Immature natural killer cell (primary cell): Measurements from ENCODE around the gene EIF2D. TPM values are rescaled to one million over a fixed set of nuclear protein-coding genes. Genes with fewer than 3 reads are reported as not detected.
A peak's percentile ranks its signal among the peaks of the same experiment; 100 is the strongest.
"Not testable (repeated sequence)": the region's sequence is repeated elsewhere in the genome, so short reads cannot be mapped to it uniquely, and the experiment has no call there.

ENCODE experiments used
- DNase-seq, 3 donors: peaks; one replicate each; pipeline ENCODE4 v3.0.0; 2022; ENCODE audit warnings: mixed read lengths in 1 of 3
- H3K27ac Mint-ChIP-seq, 6 donors: one replicate each; pipeline ENCODE4 v1.8.0; 2020; ENCODE audit warnings: mixed read lengths in 6 of 6, mild to moderate bottlenecking in 5 of 6, inconsistent platforms in 4 of 6, moderate library complexity in 3 of 6
- H3K27me3 Mint-ChIP-seq, 3 donors: one replicate each; pipeline ENCODE4 v1.8.0; 2020 to 2021; ENCODE audit warnings: low read depth in 3 of 3, mild to moderate bottlenecking in 3 of 3, mixed read lengths in 3 of 3, moderate library complexity in 3 of 3, inconsistent platforms in 1 of 3
- H3K36me3 Mint-ChIP-seq, 3 donors: one replicate each; pipeline ENCODE4 v1.8.0; 2020; ENCODE audit warnings: mixed read lengths in 3 of 3, inconsistent platforms in 2 of 3, mild to moderate bottlenecking in 2 of 3
- H3K4me1 Mint-ChIP-seq, 2 donors: one replicate each; pipeline ENCODE4 v1.8.0; 2020; ENCODE audit warnings: inconsistent platforms in 2 of 2, mild to moderate bottlenecking in 2 of 2, mixed read lengths in 2 of 2, moderate library complexity in 1 of 2
- H3K4me3 Mint-ChIP-seq, 5 donors: one replicate each; pipeline ENCODE4 v1.8.0; 2020; ENCODE audit warnings: mild to moderate bottlenecking in 5 of 5, mixed read lengths in 5 of 5, inconsistent platforms in 3 of 5, moderate library complexity in 3 of 5
- H3K9me3 Mint-ChIP-seq, 6 donors: one replicate each; pipeline ENCODE4 v1.8.0; 2020; ENCODE audit warnings: mild to moderate bottlenecking in 6 of 6, mixed read lengths in 6 of 6, inconsistent platforms in 4 of 6, moderate library complexity in 3 of 6
- polyA plus RNA-seq, 3 donors: library from polyadenylated mRNA; unstranded; fragments of 300-500 nt; fragmentation: Illumina TruSeq; gene quantifications; one replicate each; pipeline ENCODE4 v1.2.3, GENCODE V29; 2021

The EIF2D gene
- polyA plus RNA-seq, 3 donors from 2014 or later, result 12.9 to 24.2 (median 20.8) TPM

DNA sequence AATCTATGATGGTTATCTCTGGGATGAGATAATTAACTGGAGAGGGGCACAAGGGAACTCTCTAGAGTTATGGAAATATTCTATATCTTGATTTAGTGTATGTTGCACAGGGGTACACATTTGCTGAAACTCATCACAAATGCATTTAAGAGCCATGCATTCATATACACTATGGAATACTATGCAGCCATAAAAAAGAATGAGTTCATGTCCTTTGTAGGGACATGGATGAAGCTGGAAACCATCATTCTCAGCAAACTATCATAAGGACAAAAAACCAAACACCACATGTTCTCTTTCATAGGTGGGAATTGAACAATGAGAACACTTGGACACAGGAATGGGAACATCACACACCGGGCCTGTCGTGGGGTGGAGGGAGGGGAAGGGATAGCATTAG lies 14.1 kb upstream of the EIF2D start:
- H3K4me3 Mint-ChIP-seq, H3K4me1 Mint-ChIP-seq, H3K9me3 Mint-ChIP-seq, H3K27ac Mint-ChIP-seq, DNase-seq, H3K36me3 Mint-ChIP-seq, H3K27me3 Mint-ChIP-seq: not testable (repeated sequence)

DNA sequence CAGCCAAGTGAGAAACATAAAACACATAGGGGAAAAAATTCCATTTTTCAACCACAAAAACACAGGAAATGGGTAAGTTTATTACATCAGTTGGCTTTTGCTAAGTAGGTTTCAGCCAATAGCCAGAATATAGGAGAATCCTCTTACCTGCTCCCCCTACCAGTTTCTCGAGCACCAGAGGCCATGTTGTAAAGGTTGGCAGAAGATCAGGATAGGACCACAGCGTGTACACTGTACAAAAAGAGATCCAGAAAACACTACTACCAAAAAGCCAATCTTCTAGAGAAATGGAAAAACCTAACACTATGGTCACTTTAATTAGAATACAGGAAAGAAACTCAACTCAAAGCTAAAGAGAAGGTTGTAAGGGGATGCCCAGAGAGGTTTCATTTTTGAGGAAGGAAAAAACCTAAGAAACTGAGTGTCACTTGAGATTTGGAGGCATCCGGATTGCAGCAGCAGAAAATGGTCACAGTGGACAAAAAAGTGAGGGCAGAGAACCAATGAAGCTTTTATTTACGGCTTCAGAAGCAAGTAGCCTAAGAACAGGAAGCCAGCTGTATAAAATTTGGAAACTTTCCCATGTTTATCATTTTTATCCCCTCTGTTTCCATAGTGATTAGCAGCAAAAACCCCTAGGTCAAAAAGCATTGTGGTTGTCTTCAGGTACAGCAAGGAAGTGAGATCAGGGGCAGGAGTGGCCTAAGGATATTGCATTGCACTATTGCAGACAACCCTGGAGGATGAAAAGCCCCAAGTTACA lies 2.9 kb downstream of the EIF2D start:
- Mint-ChIP-seq H3K4me3 (peak overlapping the region in 1 of 5 donors; percentile 35), H3K27ac (peak overlapping the region in 1 of 6 donors; percentile 26), H3K36me3 (peaks cover 0 to 20% (median 11%) of the 10 kb centered on the region in 3 donors), H3K9me3 (no peaks in the 10 kb centered on the region), H3K4me1 (peaks cover 16 to 18% of the 10 kb centered on the region in 2 donors), H3K27me3 (peaks cover 2 to 7% (median 6%) of the 10 kb centered on the region in 3 donors)
- DNase-seq, result no peak

DNA sequence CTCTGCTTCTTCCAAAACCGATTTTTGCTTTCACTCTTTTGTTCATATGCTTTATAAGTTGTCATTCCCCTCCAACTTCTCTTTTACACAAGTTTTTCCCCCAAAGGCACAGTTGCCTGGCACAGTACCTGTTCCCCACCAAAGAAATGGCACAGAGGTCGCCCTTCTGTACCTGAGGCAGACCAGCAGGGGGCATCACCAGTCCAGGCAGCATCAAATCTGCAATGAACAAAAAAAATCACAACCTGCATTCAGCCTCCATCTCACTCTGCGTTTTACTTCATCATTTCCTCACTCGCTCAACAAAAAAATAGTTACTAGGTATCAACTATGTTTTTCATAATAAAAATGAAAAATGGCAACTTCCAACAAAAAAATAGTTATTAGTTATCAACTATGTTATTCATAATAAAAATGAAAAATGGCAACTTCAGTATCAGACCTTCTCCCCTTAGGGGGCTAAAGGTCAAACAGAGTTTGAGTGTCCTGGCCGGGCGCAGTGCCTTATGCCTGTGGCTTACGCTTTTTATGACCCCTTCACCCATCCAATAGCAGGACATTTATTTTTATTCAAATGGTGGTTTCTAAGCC lies 4.1 kb downstream of the EIF2D start:
- peak; percentile 28 to 48 (median 39) for DNase-seq
- peaks cover 2 to 7% (median 6%) of the 10 kb centered on the region in 3 donors for H3K27me3 Mint-ChIP-seq
- H3K9me3 Mint-ChIP-seq, result no peaks in the 10 kb centered on the region
- no peak overlapping the region for H3K27ac Mint-ChIP-seq
- H3K4me1 Mint-ChIP-seq, result peaks cover 16 to 18% of the 10 kb centered on the region in 2 donors
- H3K4me3 Mint-ChIP-seq, result no peak overlapping the region
- H3K36me3 Mint-ChIP-seq, result peaks cover 0 to 24% (median 11%) of the 10 kb centered on the region in 3 donors

DNA sequence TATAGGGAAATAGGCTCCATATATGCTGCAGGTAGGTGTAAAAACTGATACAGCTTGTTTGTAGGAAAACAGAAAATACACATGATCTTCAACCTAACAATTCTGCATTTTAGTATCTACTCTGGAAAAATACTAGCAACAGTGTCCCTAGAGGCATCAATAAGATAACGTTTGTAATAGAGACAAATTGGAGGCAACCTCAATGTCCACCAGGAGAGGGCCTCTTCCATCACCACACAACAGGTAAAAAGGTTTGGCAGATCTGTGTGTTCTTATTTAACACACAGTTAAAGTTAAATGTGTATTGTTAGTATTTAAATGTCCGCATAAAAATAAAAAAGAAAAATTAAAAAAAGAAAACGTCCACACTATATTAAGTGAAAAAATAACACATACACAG lies 5.4 kb downstream of the EIF2D start:
- peaks cover 0 to 36% (median 11%) of the 10 kb centered on the region in 3 donors for H3K36me3 Mint-ChIP-seq
- no peak for DNase-seq
- H3K27ac Mint-ChIP-seq, result no peak overlapping the region

DNA sequence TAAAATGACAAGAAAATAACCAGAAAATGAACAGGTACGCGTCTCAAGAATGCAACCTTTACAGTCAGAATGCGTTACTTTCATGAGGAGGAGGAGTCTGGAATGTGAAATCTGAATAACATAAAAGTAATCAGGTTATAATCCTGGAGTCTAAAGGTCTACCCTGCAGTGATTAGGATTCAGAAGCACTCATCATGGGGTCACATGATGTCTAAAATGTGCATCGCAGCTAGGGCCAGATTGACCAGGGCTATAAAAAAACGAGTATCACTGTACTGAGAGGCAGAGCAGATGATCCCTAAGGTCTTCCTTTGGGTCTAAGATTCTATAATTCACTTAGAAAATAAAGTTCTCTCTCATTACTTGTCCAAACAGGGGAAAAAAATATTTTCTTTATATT lies 7.4 kb downstream of the EIF2D start:
- Mint-ChIP-seq H3K4me3 (no peak overlapping the region), H3K4me1 (no peaks in the 10 kb centered on the region), H3K27ac (no peak overlapping the region), H3K27me3 (peaks cover 0 to 4% (median 0%) of the 10 kb centered on the region in 3 donors), H3K9me3 (no peaks in the 10 kb centered on the region), H3K36me3 (peaks cover 7 to 41% (median 11%) of the 10 kb centered on the region in 3 donors)
- no peak for DNase-seq

More for the DNA sequence above, 5.4 kb downstream of the EIF2D start:
- peaks cover 12 to 13% of the 10 kb centered on the region in 2 donors for H3K4me1 Mint-ChIP-seq
- H3K27me3 Mint-ChIP-seq, result no peaks in the 10 kb centered on the region
- no peak overlapping the region for H3K4me3 Mint-ChIP-seq
- no peaks in the 10 kb centered on the region for H3K9me3 Mint-ChIP-seq

DNA sequence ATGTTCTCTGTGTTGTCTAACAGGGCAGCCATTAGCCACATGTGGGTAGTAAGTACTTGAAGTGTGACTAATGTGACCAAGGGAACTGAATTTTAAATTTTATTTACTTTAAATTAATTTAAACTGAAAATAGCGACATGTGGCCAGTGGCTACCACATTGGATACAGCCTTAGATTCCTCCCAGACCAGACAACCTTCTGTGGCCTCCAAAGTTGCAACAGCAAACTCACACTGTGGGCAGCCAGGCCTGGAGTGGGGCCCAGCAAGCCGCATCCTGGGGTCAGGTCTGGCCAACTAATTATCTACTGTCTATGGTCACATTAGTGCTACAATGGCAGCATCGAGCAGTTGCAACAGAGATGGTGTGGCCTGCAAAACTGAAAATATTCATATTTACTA lies 11.7 kb downstream of the EIF2D start:
- H3K4me3 Mint-ChIP-seq, result no peak overlapping the region
- no peak for DNase-seq
- H3K27me3 Mint-ChIP-seq, result peaks cover 0 to 6% (median 0%) of the 10 kb centered on the region in 3 donors
- no peaks in the 10 kb centered on the region for H3K4me1 Mint-ChIP-seq
- H3K36me3 Mint-ChIP-seq, result peaks cover 16 to 50% (median 17%) of the 10 kb centered on the region in 3 donors
- H3K9me3 Mint-ChIP-seq, result no peaks in the 10 kb centered on the region
- no peak overlapping the region for H3K27ac Mint-ChIP-seq

DNA sequence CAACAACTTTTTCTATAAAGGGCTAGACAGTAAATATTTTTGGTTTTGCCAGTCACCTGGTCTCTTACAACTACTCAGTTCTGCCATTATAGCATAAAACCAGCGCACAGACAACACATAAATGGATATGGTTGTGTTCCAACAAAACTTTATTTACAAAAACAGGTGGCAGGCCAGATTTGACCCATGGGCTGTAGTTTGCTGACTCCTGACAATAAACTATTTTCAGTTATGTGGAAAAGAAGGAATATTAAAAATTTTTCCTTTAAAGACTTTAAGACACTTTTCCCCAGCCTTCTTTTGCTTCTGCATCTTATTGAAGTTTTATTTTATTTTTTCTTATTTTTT lies 16.0 kb downstream of the EIF2D start:
- Mint-ChIP-seq H3K36me3 (peaks cover 15 to 48% (median 22%) of the 10 kb centered on the region in 3 donors), H3K4me3 (no peak overlapping the region), H3K9me3 (no peaks in the 10 kb centered on the region), H3K27ac (peak overlapping the region in 4 of 6 donors; percentile 8 to 67 (median 26)), H3K27me3 (peaks cover 0 to 8% (median 0%) of the 10 kb centered on the region in 3 donors), H3K4me1 (peaks cover 20 to 25% of the 10 kb centered on the region in 2 donors)
- no peak for DNase-seq

DNA sequence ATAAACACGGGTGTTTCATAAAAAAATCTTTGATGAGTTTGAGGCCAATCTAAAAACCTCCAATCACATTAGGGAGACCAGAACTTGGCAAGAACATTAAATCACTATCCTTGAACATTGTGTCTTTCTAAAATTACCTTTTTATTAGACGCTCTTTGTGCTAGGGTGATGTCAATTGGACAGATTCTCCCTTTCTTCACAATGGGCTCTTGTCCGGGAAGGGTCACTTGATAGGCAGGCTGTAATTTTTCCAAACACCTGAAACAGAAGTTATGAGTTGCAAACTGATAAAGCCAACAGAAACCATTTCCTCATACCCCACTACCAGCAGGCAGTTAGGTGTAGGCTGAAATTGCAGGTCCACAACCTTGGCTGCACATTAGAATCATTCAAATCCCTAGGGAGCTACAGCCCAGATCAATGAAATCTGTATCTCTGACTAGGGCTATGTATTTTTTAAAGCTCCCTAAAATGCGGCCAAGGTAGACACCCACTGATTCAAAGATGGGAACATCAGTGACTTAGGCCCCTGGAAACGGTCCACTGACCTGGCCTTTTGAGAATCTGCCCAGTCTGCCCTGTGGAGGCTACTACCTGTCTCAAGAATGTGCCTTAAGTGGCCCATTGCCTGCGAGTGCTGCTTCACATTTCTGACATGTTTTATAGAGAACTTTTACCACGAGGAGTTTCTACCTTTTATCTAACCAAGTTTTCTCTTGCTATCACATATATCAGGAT lies 16.5 kb downstream of the EIF2D start:
- peak overlapping the region in 5 of 6 donors; percentile 8 to 67 (median 50) for H3K27ac Mint-ChIP-seq
- peaks cover 15 to 44% (median 19%) of the 10 kb centered on the region in 3 donors for H3K36me3 Mint-ChIP-seq
- peaks cover 26 to 30% of the 10 kb centered on the region in 2 donors for H3K4me1 Mint-ChIP-seq

DNA sequence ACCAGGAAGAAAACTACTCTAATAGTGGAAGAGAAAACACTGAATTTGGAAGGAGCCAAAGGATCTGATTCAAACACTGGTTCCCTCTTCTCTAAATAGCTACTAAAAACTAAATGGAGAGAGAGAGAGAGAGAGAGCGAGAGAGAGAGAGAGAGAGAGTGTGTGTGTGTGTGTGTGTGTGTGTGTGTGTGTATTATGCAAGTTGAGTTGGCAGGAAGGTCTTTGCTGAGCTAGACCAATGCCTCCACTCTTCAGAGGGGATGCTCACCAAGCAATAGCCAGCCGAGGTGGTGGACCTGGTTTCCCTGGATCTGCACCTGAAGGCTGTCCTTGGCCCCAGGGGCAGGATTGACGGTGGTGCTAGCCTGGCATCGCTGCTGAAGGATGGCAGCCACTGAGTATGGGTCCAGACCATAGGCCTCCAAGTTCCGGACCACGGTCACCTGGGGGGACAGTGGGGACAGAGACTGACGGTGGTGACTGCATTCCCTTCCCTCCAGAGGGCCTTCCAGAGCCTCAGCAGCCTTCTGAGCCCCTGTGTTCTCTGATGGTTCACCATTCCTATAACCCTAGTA lies 18.8 kb downstream of the EIF2D start:
- Mint-ChIP-seq H3K36me3 (peaks cover 12 to 34% (median 19%) of the 10 kb centered on the region in 3 donors), H3K9me3 (no peaks in the 10 kb centered on the region), H3K4me3 (no peak overlapping the region), H3K27me3 (peaks cover 0 to 3% (median 0%) of the 10 kb centered on the region in 3 donors), H3K4me1 (peaks cover 47 to 53% of the 10 kb centered on the region in 2 donors), H3K27ac (peak overlapping the region in 5 of 6 donors; percentile 77 to 94 (median 92))
- no peak for DNase-seq

More for the DNA sequence above, 16.5 kb downstream of the EIF2D start:
- DNase-seq, result no peak
- Mint-ChIP-seq H3K4me3 (no peak overlapping the region), H3K9me3 (no peaks in the 10 kb centered on the region), H3K27me3 (peaks cover 0 to 4% (median 0%) of the 10 kb centered on the region in 3 donors)

DNA sequence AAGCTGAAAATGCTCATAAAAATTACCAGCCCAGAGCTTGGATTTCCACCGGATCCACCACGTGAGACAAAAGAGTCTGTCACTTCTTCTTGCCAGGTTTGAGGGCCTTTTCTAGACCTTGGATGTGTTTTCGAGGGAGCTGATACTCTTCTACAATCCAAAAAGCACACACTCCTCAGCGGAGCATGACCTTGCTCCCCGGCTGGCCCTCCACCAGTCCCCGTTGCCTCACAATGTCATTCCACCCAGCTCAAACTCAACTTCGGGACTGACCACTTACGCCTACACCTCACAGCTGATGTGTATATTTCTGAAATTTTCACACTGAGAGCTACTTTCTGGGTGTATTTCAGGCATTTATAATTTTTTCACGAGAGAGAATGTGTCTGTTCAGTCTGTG lies 20.6 kb downstream of the EIF2D start:
- DNase-seq, result no peak
- Mint-ChIP-seq H3K4me1 (peaks cover 50 to 63% of the 10 kb centered on the region in 2 donors), H3K4me3 (no peak overlapping the region), H3K27me3 (peaks cover 0 to 3% (median 0%) of the 10 kb centered on the region in 3 donors), H3K27ac (peak overlapping the region; percentile 73 to 92 (median 82)), H3K9me3 (no peaks in the 10 kb centered on the region), H3K36me3 (peaks cover 8 to 33% (median 20%) of the 10 kb centered on the region in 3 donors)

DNA sequence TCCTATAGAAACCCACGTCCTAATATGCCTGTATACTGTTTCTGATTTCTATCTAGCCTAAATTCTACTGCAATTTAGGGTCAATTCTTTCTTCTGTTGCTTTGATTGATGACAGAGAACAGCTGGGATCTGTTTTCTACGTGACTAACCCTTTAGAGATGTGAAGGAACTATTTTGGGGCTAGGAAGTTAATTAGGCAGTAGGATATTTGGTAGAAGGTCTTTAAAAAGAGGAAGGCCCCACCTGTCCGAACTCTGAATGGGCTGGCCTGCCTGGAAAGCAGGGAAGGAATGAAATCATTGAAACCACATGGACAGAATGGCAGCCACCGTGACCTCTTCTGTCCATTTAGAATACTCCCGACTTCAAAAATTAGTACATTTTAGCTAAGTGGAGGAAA lies 21.0 kb downstream of the EIF2D start:
- DNase-seq, result no peak
- Mint-ChIP-seq H3K27me3 (peaks cover 0 to 3% (median 0%) of the 10 kb centered on the region in 3 donors), H3K27ac (peak overlapping the region; percentile 73 to 94 (median 92)), H3K4me3 (peak overlapping the region in 1 of 5 donors; percentile 18), H3K9me3 (no peaks in the 10 kb centered on the region), H3K4me1 (peaks cover 52 to 68% of the 10 kb centered on the region in 2 donors), H3K36me3 (peaks cover 8 to 35% (median 22%) of the 10 kb centered on the region in 3 donors)

DNA sequence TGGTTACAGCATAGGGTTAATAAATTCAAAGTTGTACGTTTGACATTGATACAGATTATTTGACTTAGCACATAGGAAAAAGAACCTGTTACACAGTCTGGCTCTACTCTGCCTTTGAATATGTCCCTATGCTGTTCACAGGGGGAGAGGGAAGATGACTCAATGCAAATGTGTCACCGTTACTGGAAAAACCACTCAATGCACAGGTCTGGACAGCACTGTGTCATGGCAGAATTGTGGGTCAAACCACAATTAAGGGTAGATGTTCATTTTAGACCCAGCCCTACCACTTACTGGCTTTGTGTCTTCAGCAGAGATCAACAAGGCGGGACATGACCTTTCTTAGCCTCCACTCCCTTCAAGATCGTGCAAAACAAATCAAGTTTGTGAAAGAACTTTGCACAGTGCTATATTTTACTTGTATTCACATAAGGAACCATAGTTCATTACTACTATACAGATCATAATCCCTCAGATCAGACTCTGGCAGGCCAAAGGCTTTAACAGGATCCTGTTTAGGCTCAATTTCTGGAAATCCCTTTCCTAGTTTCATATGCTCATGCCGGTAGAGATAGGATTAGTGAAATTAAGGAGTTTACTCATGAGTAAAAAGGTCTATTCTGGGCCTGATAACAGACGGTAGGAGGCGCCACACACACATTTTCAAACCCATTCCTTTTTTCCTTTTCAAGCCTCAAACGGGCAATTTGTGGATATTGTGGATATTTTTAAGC lies 22.1 kb downstream of the EIF2D start:
- peaks cover 0 to 3% (median 0%) of the 10 kb centered on the region in 3 donors for H3K27me3 Mint-ChIP-seq
- peak; percentile 51 to 64 (median 52) for DNase-seq
- H3K4me3 Mint-ChIP-seq, result peak overlapping the region; percentile 5 to 72 (median 57)
- H3K9me3 Mint-ChIP-seq, result no peaks in the 10 kb centered on the region
- peaks cover 8 to 35% (median 20%) of the 10 kb centered on the region in 3 donors for H3K36me3 Mint-ChIP-seq
- H3K27ac Mint-ChIP-seq, result peak overlapping the region; percentile 73 to 94 (median 92)
- H3K4me1 Mint-ChIP-seq, result peaks cover 55 to 78% of the 10 kb centered on the region in 2 donors

DNA sequence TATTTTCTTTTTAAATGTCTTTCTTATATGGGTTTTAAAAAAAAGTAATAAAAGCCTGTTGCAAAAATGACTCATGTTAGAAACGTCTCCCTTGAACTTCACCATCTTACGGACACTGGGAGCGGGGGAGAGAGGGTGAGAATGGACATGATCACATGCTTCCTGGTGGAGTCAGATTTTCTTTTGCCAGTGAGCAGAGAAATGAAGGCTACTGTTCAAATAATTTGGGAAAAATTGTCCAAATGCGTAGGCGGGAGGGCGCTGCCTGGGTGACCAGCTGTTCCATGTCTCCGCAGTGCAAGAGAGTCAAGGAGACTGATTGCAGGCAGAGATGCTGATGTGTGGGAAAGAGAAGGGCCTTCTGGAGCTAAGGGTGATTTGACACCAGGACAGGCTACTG lies 23.1 kb downstream of the EIF2D start:
- Mint-ChIP-seq H3K27ac (peak overlapping the region; percentile 73 to 94 (median 92)), H3K4me1 (peaks cover 59 to 79% of the 10 kb centered on the region in 2 donors), H3K27me3 (peaks cover 0 to 3% (median 0%) of the 10 kb centered on the region in 3 donors), H3K36me3 (peaks cover 8 to 37% (median 25%) of the 10 kb centered on the region in 3 donors), H3K9me3 (no peaks in the 10 kb centered on the region), H3K4me3 (peak overlapping the region in 2 of 5 donors; percentile 9 to 27)
- no peak for DNase-seq
